Astrocyte of the spinal cord (primary cell): ENCODE measurements around the gene EYA3.

Experiments used
- DNase-seq: peaks from one replicate; pipeline ENCODE4 v3.0.0; 2011; ENCODE audit warnings: low read depth, low spot score
- H3K4me3 ChIP-seq: 2 replicates; pipeline ENCODE4 v1.5.1; 2011; ENCODE audit warnings: low read depth, mild to moderate bottlenecking, low read length, moderate library complexity
- in situ Hi-C: cut with HindIII; loops from 2 replicates; pipeline ENCODE4 v1.10.0; 2017; ENCODE audit warnings: low sequenced_read_pairs
- TF ChIP-seq, protein P1 (sequence below): IDR thresholded peaks from 2 replicates; pipeline ENCODE4 v1.5.1; 2012; ENCODE audit warnings: low read depth, mild to moderate bottlenecking, low read length, inconsistent platforms

EYA3 gene

GRCh38 chr1:27993241-27993640, 95.2 kb downstream of the EYA3 start:
- DNase-seq: no peak
- H3K4me3 ChIP-seq: no peak overlapping the region
- TF ChIP-seq, protein P1, sequence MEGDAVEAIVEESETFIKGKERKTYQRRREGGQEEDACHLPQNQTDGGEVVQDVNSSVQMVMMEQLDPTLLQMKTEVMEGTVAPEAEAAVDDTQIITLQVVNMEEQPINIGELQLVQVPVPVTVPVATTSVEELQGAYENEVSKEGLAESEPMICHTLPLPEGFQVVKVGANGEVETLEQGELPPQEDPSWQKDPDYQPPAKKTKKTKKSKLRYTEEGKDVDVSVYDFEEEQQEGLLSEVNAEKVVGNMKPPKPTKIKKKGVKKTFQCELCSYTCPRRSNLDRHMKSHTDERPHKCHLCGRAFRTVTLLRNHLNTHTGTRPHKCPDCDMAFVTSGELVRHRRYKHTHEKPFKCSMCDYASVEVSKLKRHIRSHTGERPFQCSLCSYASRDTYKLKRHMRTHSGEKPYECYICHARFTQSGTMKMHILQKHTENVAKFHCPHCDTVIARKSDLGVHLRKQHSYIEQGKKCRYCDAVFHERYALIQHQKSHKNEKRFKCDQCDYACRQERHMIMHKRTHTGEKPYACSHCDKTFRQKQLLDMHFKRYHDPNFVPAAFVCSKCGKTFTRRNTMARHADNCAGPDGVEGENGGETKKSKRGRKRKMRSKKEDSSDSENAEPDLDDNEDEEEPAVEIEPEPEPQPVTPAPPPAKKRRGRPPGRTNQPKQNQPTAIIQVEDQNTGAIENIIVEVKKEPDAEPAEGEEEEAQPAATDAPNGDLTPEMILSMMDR: no peak
- in situ Hi-C loops: no loop called here

DNA sequence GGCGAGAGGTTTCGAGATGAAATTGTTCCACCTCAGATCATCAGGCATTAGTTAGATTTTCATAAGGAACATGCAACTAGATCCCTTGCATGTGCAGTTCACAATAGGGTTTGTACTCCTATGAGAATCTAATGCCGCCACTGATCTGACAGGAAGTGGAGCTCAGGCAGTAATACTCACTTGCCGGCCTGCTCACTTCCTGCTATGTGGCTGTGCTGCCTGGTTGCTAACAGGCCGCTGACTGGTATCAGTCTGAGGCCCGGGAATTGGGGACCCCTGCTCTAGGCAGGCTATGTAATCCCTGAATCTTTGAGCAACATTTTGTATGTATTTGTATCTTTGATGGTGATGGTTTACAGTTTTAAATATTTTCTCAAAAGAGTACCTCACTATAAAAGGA, 96.1 kb downstream of the EYA3 start:
- no peak for DNase-seq
- H3K4me3 ChIP-seq: no peak overlapping the region
- in situ Hi-C loops: no loop called here
- TF ChIP-seq, protein P1: no peak

DNA sequence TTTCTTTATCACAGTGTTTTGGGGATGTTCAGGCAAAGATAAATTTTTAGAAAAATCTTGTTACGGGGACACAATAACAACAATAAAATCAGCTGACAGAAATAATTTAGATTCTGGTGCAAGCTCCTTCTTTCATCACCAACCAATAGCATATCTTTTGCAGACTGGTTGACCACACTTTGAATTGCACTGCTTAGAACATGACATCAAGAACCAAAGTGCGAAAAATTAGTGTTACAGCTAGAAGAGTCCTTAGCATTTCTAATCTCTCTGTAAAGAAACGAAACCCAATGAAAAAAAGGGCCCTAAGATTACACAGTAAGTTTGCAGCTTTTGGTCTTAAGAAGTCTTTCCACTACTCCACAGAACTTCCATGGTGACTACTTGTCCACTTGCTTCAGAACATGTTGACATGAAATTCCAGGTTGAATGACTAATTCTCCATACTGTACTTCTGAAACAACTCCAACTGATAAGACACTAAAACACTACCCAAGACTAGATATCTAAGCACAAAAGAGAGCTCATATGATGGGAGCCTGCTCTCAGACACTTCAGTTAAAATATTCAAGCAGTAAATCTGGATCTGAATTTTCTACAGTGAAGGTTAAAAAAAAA, 97.4 kb downstream of the EYA3 start:
- TF ChIP-seq, protein P1: no peak
- in situ Hi-C loops: no loop called here
- H3K4me3 ChIP-seq: no peak overlapping the region
- DNase-seq: no peak

DNA sequence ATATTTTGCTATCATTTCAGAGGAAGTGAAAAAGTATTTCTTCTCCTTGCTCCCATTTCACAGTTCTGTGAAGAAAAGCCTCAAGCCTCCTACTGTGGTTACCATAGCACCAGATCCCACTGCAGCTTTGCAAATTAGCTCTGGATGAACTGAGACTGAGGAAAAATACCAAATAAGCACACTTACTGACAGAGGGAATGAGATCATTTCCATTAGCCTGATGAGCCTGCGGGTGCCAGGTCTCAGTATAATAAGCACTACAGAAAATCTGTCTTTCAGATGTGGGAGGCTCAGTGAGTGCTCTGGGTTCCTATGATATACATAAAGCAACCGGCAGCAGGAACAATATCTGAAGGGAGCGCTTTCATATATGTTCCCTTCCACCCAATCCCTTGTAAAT, 107.3 kb downstream of the EYA3 start:
- TF ChIP-seq, protein P1: no peak
- no peak for DNase-seq
- no peak overlapping the region for H3K4me3 ChIP-seq
- in situ Hi-C loops: no loop called here

- TF ChIP-seq, protein P1: no peak
- in situ Hi-C loops: no loop called here
- DNase-seq: no peak
- H3K4me3 ChIP-seq: no peak overlapping the region
These were observed 108.1 kb downstream of the EYA3 start for GRCh38 chr1:27980216-27980845.

GRCh38 chr1:27979859-27980201, 108.6 kb downstream of the EYA3 start:
- TF ChIP-seq, protein P1: no peak
- no peak overlapping the region for H3K4me3 ChIP-seq
- in situ Hi-C loops: no loop called here
- DNase-seq: no peak
